Prostate gland (tissue), 2 donors: Measurements from ENCODE around the gene FCN3.
A peak's percentile ranks its signal among the peaks of the same experiment; 100 is the strongest.

ENCODE experiments used
- POLR2A ChIP-seq: fragments of 450-650 bp; IDR thresholded peaks from one replicate; pipeline ENCODE4 v1.6.1; 2016; ENCODE audit warnings: antibody characterized with exemption, mild to moderate bottlenecking
- POLR2AphosphoS5 ChIP-seq: sonication (generic); formaldehyde crosslinking; IDR thresholded peaks from one replicate; pipeline ENCODE4 v1.6.1; 2017; ENCODE audit warnings: antibody characterized with exemption
- TF ChIP-seq, protein P1 (sequence below), 4 experiments: fragments of 200-600 bp in 2 of 4; fragments of 450-650 bp in 2 of 4; sonication (generic) in 2 of 4; IDR thresholded peaks; 1 replicate in 3 of 4; 2 replicates in 1 of 4; pipeline ENCODE4 v1.5.1; 2016 to 2019; ENCODE audit warnings: antibody characterized with exemption in 4 of 4, mild to moderate bottlenecking in 2 of 4, moderate library complexity in 2 of 4

GRCh38 chr1:27356619-27357280 is 17.9 kb downstream of the FCN3 start:
- TF ChIP-seq POLR2A (peak; percentile 10), POLR2AphosphoS5 (no peak)
- TF ChIP-seq, protein P1, sequence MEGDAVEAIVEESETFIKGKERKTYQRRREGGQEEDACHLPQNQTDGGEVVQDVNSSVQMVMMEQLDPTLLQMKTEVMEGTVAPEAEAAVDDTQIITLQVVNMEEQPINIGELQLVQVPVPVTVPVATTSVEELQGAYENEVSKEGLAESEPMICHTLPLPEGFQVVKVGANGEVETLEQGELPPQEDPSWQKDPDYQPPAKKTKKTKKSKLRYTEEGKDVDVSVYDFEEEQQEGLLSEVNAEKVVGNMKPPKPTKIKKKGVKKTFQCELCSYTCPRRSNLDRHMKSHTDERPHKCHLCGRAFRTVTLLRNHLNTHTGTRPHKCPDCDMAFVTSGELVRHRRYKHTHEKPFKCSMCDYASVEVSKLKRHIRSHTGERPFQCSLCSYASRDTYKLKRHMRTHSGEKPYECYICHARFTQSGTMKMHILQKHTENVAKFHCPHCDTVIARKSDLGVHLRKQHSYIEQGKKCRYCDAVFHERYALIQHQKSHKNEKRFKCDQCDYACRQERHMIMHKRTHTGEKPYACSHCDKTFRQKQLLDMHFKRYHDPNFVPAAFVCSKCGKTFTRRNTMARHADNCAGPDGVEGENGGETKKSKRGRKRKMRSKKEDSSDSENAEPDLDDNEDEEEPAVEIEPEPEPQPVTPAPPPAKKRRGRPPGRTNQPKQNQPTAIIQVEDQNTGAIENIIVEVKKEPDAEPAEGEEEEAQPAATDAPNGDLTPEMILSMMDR (IDR thresholded peaks at IDR 0.05) = peak in 1 of 4 experiments; percentile 32
